ENCODE results near the gene FKBP11. TPM values are rescaled to one million over a fixed set of nuclear protein-coding genes. Genes with fewer than 3 reads are reported as not detected.

The FKBP11 gene
- total and polyA plus RNA-seq, 2 experiments from 2014 or later: 29.5 to 94.9 TPM

GRCh38 chr12:48873096-48873495 is 52.2 kb downstream of the FKBP11 start:
- no peak overlapping the region; the same call in 2 of the 3 replicates for H3K4me3 Mint-ChIP-seq
- Histone ChIP-seq H3K4me1 (ENCODE audit: insufficient read depth) (no peaks in the 10 kb centered on the region), H3K36me3 (ENCODE audit: insufficient read depth) (no peaks in the 10 kb centered on the region), H3F3A (replicated peaks; ENCODE audit: low read depth) (no peaks in the 10 kb centered on the region), H2AFZ (no peak overlapping the region), H3K9me2 (ENCODE audit: insufficient read depth) (no peaks in the 10 kb centered on the region), H3K79me2 (replicated peaks; ENCODE audit: insufficient read depth) (no peaks in the 10 kb centered on the region), H3K4me2 (no peak overlapping the region), H3K27ac (ENCODE audit: low read depth) (no peak overlapping the region), H3K4me3 (no peak overlapping the region), H3K27me3 (ENCODE audit: insufficient read depth) (no peaks in the 10 kb centered on the region), H4K20me1 (replicated peaks; ENCODE audit: insufficient read depth) (no peaks in the 10 kb centered on the region)
- no peaks in the 10 kb centered on the region for H3K9me3 Mint-ChIP-seq
- peaks cover 15% of the 10 kb centered on the region for H3K27me3 Mint-ChIP-seq (ENCODE audit: insufficient read depth, low read depth, poor library complexity)
- no peaks in the 10 kb centered on the region for H3K36me3 Mint-ChIP-seq (ENCODE audit: low read depth)
- ATAC-seq: no peak
- TF ChIP-seq JUNB (IDR thresholded peaks at IDR 0.05; ENCODE audit: unreplicated experiment) (no peak), ZNF462 (CRISPR knock-in tag; IDR thresholded peaks at IDR 0.05) (no peak), NANOG (IDR thresholded peaks at IDR 0.05; ENCODE audit: borderline replicate concordance) (no peak), STAT1 (IDR thresholded peaks at IDR 0.05; ENCODE audit: unreplicated experiment) (no peak), ZNF331 (CRISPR knock-in tag; IDR thresholded peaks at IDR 0.05; ENCODE audit: low read depth) (no peak), CREB1 (CRISPR knock-in tag; IDR thresholded peaks at IDR 0.05; ENCODE audit: low read depth) (no peak), EZH2phosphoT487 (IDR thresholded peaks at IDR 0.05; ENCODE audit: unreplicated experiment) (no peak), ETS1 (IDR thresholded peaks at IDR 0.05) (no peak), POLR2AphosphoS5 (IDR thresholded peaks at IDR 0.05; ENCODE audit: low read depth) (no peak), ZNF114 (CRISPR knock-in tag; IDR thresholded peaks at IDR 0.05) (no peak)
- TF ChIP-seq, protein P1, sequence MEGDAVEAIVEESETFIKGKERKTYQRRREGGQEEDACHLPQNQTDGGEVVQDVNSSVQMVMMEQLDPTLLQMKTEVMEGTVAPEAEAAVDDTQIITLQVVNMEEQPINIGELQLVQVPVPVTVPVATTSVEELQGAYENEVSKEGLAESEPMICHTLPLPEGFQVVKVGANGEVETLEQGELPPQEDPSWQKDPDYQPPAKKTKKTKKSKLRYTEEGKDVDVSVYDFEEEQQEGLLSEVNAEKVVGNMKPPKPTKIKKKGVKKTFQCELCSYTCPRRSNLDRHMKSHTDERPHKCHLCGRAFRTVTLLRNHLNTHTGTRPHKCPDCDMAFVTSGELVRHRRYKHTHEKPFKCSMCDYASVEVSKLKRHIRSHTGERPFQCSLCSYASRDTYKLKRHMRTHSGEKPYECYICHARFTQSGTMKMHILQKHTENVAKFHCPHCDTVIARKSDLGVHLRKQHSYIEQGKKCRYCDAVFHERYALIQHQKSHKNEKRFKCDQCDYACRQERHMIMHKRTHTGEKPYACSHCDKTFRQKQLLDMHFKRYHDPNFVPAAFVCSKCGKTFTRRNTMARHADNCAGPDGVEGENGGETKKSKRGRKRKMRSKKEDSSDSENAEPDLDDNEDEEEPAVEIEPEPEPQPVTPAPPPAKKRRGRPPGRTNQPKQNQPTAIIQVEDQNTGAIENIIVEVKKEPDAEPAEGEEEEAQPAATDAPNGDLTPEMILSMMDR (conservative IDR thresholded peaks at IDR 0.05; ENCODE audit: low read depth in 2 of 2): no peak
- TF ChIP-seq, protein P2, sequence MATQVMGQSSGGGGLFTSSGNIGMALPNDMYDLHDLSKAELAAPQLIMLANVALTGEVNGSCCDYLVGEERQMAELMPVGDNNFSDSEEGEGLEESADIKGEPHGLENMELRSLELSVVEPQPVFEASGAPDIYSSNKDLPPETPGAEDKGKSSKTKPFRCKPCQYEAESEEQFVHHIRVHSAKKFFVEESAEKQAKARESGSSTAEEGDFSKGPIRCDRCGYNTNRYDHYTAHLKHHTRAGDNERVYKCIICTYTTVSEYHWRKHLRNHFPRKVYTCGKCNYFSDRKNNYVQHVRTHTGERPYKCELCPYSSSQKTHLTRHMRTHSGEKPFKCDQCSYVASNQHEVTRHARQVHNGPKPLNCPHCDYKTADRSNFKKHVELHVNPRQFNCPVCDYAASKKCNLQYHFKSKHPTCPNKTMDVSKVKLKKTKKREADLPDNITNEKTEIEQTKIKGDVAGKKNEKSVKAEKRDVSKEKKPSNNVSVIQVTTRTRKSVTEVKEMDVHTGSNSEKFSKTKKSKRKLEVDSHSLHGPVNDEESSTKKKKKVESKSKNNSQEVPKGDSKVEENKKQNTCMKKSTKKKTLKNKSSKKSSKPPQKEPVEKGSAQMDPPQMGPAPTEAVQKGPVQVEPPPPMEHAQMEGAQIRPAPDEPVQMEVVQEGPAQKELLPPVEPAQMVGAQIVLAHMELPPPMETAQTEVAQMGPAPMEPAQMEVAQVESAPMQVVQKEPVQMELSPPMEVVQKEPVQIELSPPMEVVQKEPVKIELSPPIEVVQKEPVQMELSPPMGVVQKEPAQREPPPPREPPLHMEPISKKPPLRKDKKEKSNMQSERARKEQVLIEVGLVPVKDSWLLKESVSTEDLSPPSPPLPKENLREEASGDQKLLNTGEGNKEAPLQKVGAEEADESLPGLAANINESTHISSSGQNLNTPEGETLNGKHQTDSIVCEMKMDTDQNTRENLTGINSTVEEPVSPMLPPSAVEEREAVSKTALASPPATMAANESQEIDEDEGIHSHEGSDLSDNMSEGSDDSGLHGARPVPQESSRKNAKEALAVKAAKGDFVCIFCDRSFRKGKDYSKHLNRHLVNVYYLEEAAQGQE (IDR thresholded peaks at IDR 0.05; ENCODE audit: unreplicated experiment): no peak
- no peaks in the 10 kb centered on the region for H3K4me1 Mint-ChIP-seq
- no peak for DNase-seq (ENCODE audit: low spot score)
- H3K27ac Mint-ChIP-seq: no peak overlapping the region

Measured in GM23338 (cell line).